ENCODE results near the gene RGL1.
"Not testable (repeated sequence)": the region's sequence is repeated elsewhere in the genome, so short reads cannot be mapped to it uniquely, and the experiment has no call there.

RGL1 gene

GRCh38 chr1:183804916-183805841 lies at the start of gene RGL1:
RGL1 (plus strand) TSS chr1:183805120; CDS start chr1:183805298, 178 bp downstream.
- no peak for DNase-seq (ENCODE audit: low spot score)

- no peak for DNase-seq (ENCODE audit: low spot score)
These were observed 48.6 kb upstream of the RGL1 start for GRCh38 chr1:183756326-183756725.

GRCh38 chr1:183757061-183757460 lies 47.9 kb upstream of the RGL1 start:
- no peak for DNase-seq (ENCODE audit: low spot score)

- no peak for DNase-seq (ENCODE audit: low spot score)
These were observed 46.0 kb upstream of the RGL1 start for GRCh38 chr1:183758913-183759312.

DNA sequence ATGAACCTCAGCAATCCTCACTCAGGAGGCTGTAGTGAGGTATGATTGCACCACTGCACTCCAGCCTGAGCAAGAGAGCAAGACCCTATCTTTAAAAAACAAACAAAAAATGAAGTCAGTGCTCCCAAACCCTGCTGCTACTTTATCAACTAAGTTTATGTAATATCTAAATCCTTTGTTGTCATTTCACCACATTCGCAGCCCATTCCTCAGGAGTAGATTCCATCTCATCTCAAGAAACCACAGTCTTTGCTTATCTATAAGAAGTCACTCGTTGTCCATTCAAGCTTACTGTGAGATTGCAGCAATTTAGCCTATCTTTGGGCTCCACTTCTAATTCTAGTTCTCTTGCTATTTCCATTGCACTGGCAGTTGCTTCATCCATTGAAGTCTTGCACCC lies 44.3 kb upstream of the RGL1 start:
- no peak for DNase-seq (ENCODE audit: low spot score)

- no peak for DNase-seq (ENCODE audit: low spot score)
These were observed 43.0 kb upstream of the RGL1 start for GRCh38 chr1:183761871-183762270.

DNA sequence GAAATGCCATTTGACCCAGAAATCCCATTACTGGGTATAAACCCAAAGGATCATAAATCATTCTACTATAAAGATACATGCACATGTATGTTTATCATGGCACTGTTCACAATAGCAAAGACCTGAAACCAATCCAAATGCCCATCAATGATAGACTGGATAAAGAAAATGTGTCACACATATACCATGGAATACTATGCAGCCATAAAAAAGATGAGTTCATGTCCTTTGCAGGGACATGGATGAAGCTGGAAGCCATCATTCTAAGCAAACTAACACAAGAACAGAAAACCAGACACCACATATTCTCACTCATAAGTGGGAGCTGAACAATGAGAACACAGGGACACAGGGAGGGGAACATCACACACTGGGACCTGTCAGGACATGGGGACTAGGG lies 42.1 kb upstream of the RGL1 start:
- DNase-seq (ENCODE audit: low spot score) = not testable (repeated sequence)

DNA sequence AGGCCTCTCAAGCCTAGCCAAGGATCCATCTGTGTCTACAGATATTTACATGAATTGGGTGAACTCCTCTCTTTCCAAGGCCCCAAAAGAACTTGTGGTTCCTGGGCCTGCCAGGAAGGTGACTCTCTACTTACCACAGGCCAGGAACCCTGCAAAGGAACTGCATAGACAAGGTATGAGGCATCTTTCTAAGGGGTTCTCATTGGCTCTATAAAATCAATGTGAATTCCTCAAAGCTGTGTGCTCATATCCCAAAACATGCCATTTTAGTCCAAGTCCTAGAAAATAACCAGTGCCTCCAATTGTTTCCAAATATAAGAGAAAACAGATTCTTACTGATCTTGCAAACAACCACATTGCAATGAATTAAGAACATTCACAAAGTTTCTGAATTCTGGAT lies 39.9 kb upstream of the RGL1 start:
- DNase-seq (ENCODE audit: low spot score) = no peak

DNA sequence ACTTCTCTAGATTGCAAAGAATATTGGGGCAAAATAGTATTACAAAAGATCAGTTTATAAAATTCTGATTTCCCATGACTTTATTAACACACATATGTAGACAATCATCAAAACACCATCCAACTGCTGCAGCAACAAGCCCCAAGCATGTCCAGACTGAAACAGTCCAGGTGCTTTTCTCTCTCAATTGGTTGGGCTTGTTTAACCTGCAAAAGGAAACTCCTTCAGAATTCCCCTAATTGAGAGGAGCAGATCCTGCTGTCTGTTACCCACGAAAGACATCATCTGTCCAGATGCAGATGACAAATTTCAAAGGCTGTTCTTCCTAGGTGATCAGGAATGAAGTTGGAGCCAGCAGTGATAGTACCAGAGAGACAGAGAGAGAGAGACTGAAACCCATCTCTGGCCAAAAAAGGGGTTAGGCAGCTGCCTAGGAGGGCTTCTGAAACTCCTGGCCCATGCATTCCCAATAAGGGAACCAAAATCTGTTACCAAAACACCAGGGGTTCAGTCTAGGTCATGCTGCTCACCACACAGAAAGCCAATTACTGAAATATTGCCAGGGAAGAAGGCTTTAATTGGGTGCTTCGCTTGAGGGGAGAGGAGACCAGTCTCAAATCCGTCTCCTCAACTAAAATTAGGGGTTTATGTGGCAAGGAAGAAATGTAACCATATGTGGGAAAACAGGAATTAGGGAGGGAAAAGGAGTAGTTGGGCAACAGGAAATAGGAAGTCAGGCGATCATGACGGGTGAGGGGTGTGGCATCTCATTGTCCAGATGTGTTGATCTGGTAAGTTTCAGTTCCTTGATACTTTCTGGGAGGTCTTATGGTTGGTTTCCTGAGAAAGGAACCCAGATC lies 34.7 kb upstream of the RGL1 start:
- no peak for DNase-seq (ENCODE audit: low spot score)

DNA sequence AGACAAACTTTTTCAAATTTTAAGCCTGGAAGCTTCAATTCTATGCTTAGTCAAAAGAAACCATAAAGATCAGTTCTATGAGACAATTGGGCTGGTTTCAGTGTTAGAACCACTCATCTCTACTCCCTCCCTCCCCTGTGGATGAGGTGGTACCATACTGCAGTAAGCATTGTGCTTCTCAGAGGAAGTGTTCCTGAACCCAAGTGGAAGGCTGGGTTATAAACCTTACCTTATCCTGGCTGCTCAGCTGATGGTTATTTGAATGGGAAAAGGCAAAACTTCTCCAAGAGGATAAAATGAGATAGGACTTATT lies 34.1 kb upstream of the RGL1 start:
- no peak for DNase-seq (ENCODE audit: low spot score)

DNA sequence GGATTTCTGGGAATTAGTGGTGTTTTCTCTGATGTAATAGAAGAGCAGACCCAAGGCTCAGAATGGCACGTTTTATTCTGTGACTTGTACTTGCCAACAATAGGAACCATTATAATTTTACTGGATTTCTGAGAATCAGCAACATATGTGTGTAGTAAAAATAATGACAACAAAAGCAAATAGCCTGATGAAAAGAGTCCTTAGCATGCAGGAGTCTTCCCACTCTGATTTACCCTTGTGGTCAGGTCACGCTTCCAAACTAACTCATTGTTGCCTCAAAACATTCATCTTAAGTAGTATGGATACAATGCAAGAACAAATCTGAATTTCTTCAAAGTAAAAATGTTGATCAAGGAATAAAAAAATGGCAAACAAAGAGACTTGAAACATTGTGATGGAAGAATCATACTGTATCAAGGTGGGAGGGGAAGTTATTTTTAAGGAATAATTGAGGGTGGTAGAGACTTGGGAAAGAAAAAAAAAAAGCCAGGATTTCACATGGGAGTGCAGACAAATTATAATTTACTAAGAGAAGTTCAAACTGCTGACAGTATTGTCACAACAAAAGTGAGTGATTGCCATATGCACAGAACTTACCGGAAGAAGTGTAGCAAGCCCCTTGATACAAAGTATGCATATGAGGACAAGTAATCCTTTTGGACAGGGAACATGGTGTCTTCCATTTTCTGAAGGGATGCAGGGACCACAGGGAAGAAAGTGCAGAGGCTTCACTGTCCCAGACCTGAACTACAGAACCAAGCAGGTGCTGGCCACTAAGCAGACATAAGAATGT lies 31.2 kb upstream of the RGL1 start:
- no peak for DNase-seq (ENCODE audit: low spot score)

DNA sequence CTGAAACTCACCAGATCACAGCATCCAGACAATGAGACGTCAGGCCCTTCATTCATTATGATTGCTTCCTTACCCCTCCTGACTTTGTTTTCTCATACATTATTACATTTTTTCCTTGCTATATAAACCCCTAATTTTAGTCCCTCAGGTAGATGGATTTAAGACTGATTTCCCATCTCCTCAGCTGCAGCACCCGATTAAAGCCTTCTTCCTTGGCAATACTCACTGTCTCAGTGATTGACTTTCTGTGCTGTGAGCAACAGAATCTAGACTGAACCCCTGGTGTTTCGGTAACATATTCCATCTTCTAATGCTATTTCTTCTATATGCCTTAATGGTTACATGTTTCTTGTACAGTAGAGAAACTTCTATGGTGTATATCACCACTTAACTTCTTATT lies 30.0 kb upstream of the RGL1 start:
- DNase-seq (ENCODE audit: low spot score) = no peak

GRCh38 chr1:183776731-183777130 lies 28.2 kb upstream of the RGL1 start:
- DNase-seq (ENCODE audit: low spot score) = no peak

- no peak for DNase-seq (ENCODE audit: low spot score)
These were observed 27.6 kb upstream of the RGL1 start for GRCh38 chr1:183777328-183777727.

DNA sequence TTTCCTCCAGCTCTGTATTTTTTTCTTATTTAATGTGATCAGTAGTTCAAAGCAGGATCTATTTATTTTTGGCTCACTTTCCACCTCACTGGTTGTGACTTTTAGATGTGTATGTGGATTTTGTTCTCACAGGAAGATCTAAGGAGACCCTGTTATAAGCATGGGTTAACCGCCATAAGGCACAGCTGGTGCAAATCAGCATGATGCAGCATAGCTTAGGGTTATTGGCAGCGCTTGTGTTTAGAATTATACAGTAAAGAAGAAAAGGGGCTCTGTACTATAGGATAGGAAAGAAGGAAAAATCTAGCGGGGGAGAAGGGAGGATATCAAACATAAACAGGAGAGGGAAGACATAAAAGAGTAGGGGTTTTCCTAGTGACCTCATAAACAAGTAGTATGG lies 26.9 kb upstream of the RGL1 start:
- no peak for DNase-seq (ENCODE audit: low spot score)

DNA sequence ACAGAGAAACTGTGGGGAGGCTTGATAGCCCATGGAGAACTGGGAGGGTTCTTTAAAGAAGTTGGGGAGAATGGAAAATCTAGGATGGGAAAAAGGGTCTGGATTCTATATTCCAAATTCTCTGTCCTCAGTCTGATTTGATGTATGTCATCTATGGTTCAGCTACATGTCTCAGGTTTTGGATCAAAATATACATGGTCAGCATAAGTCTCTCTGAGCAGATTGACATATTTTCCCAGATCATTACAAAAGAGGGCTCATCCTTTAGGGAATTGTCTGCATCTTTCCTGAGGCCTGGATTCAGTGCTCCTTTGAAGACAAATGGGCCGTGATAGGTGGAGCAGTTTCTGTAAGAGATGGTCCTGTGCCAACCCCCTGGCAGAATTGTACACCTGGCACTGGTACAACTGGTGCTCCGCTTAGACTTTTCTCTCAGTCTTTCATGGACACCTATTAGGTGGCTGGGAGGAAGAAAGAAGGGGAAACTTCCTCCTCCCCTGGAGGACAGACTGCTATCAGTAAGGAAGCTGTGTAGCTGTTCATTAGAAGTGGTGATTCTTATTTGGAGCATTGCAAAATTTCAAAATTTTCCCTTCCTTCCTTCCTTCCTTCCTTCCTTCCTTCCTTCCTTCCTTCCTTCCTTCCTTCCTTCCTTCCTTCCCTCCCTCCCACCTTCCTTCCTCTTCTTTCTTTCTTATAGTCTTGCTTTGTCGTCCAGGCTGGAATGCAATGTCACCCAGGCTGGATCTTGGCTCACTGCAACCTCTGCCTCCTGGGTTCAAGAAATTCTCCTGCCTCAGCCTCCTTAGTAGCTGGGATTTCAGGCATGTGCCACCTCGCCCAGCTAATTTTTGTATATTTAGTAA lies 26.1 kb upstream of the RGL1 start:
- no peak for DNase-seq (ENCODE audit: low spot score)

DNA sequence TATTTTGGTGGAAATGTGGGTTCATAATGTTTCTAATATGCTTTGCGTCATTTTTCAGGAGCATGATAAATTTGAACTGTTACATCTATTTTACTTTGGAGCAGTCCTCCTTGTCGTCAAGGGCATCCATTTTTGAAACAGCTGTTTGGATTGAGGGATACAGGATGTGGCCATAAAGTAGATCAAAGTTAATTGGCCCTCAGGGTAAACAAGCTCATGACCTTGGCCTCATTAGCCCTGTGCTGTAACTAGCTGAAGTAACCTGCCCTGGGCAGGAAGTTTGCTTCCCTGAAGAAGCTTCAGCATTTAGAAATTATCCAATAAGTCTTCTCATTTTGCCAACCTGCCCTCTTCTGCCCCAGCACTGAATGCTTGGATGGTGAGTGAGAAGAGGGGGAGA lies 24.8 kb upstream of the RGL1 start:
- DNase-seq (ENCODE audit: low spot score) = no peak

- DNase-seq (ENCODE audit: low spot score) = no peak
These were observed 24.2 kb upstream of the RGL1 start for GRCh38 chr1:183780757-183781156.

- no peak for DNase-seq (ENCODE audit: low spot score)
These were observed 21.6 kb upstream of the RGL1 start for GRCh38 chr1:183783342-183783741.

DNA sequence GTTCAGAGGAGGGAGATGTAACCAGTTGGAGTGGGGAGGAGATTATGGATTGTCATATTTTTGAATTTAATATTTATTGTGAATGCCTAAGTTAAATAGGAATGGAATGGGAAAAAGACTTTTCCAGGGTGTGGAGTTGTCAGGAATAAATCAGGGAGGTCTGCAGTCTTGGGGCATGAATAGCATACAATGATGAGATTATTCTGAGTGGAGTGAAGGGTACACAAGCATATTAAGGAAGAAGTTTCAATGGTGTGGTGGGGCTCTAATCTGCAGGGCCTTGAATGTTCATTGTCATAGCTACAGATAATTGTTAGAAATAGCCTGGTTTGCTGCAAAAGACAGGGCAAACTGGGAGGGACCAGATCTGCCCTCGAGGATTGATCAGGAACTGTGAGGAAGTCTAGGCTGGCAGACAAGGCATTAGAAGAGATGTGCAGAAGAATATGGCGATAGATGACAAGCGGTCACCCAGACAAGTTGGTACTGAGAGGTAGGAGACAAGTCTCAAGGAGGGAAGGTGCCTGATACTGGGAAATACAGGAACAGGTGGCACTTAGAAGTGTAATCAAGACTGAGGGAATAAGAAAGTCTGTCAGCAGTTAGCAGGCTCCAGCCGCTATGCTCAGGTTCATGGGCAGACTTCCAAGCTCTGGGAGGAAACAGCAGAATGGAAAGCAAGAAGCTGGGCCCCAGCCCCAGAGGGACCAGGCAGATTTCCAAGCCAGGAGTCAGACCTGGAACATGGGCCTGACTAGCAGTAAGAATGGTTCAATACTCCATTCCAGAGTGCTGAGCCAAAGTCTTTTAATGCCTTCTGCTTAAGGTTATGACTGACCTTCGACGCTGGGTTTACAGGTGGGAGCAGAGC lies 20.9 kb upstream of the RGL1 start:
- no peak for DNase-seq (ENCODE audit: low spot score)
